K562 (cell line): ENCODE data around the gene HLF. TPM values are rescaled to one million over a fixed set of nuclear protein-coding genes. Genes with fewer than 3 reads are reported as not detected.

Source experiments
- ATAC-seq: fragments of 200-7000 bp; cut with Tn5 transposase; 3 replicates; pipeline ENCODE4 v1.9.1; 2020; ENCODE audit warnings: moderate library complexity
- BruUV-seq: library from RNA; stranded (reverse); fragments of 400-500 nt; replicated peaks from 2 replicates; lab custom pipeline; 2021; lab: Mats Ljungman, UMichigan
- CTCF ChIA-PET: fragments of 300-600 bp; formaldehyde crosslinking; extraction: SDS; loops from one replicate; lab custom pipeline; 2021; ENCODE audit warnings: low intra/inter-chr PET ratio; lab: Yijun Ruan, JAX
- POLR2A ChIA-PET: fragments of 300-600, 350-650 bp; sonication (Branson Sonifier 250); formaldehyde crosslinking; extraction: SDS; loops from one replicate; lab custom pipeline; 2021; ENCODE audit warnings: antibody characterized with exemption, inconsistent platforms; lab: Yijun Ruan, JAX
- DNase-seq, 4 experiments: peaks; one replicate each; pipeline versions ENCODE4 v3.0.0 to v3.0.0-alpha.2; 2011 to 2018; ENCODE audit warnings: low spot score in 3 of 4, mixed read lengths in 3 of 4; ENCODE audit errors: extremely low read depth in 1 of 4
- FAIRE-seq: peaks from 2 replicates; lab custom pipeline; 2011; peaks lifted over from hg19 to GRCh38; lab: Jason Lieb, UNC
- H2AFZ ChIP-seq: 2 replicates; pipeline ENCODE4 v1.6.0; 2011; ENCODE audit warnings: low read depth, low read length, control low read depth, inconsistent platforms
- H3K27ac ChIP-seq: fragments of 200-600 bp; 3 replicates; pipeline ENCODE4 v1.8.0; 2011; ENCODE audit warnings: low read depth, mild to moderate bottlenecking, control low read depth, inconsistent platforms, low read length, moderate library complexity, mixed read lengths; ENCODE audit errors: extremely low read depth
- H3K27me3 ChIP-seq, 2 experiments: fragments of 300-600 bp in 1 of 2; 2 replicates in 1 of 2; 3 replicates in 1 of 2; pipeline versions ENCODE4 v1.6.0 to v1.8.0; 2011; ENCODE audit warnings: inconsistent platforms in 2 of 2, low read length in 2 of 2, mild to moderate bottlenecking in 1 of 2, mixed read lengths in 1 of 2, moderate library complexity in 1 of 2; ENCODE audit not compliant: control insufficient read depth in 2 of 2, insufficient read depth in 2 of 2
- H3K36me3 ChIP-seq: fragments of 300-600 bp; 3 replicates; pipeline ENCODE4 v1.8.0; 2011; ENCODE audit warnings: mild to moderate bottlenecking, low read length, inconsistent platforms; ENCODE audit not compliant: control insufficient read depth, insufficient read depth
- H3K4me1 ChIP-seq, 2 experiments: fragments of 200-600 bp in 1 of 2; replicated peaks in 1 of 2; 2 replicates in 1 of 2; 3 replicates in 1 of 2; pipeline versions ENCODE4 v1.5.1 to v1.8.0; 2011; ENCODE audit warnings: inconsistent platforms in 2 of 2, low read length in 2 of 2, mild to moderate bottlenecking in 1 of 2, mixed read lengths in 1 of 2, moderate library complexity in 1 of 2; ENCODE audit not compliant: control insufficient read depth in 2 of 2, insufficient read depth in 2 of 2
- H3K4me2 ChIP-seq: 2 replicates; pipeline ENCODE4 v1.6.1; 2011; ENCODE audit warnings: low read length, control low read depth, inconsistent platforms, mixed read lengths; ENCODE audit not compliant: insufficient read depth
- H3K4me3 ChIP-seq: fragments of 200-600 bp; sonication (generic), shearing (Covaris generic); 2 replicates; pipeline ENCODE4 v1.5.1; 2016; ENCODE audit warnings: control low read depth, inconsistent platforms
- H3K79me2 ChIP-seq: fragments of 200-600 bp; 3 replicates; pipeline ENCODE4 v1.8.0; 2011; ENCODE audit warnings: low read length, inconsistent platforms; ENCODE audit not compliant: control insufficient read depth, insufficient read depth
- H3K9ac ChIP-seq, 2 experiments: 2 replicates each; pipeline versions ENCODE4 v1.6.0 to v1.6.1; 2011; ENCODE audit warnings: low read depth in 2 of 2, low read length in 2 of 2, control low read depth in 1 of 2, inconsistent platforms in 1 of 2, mild to moderate bottlenecking in 1 of 2, mixed read lengths in 1 of 2; ENCODE audit not compliant: insufficient read depth in 1 of 2
- H3K9me1 ChIP-seq: one replicate; pipeline ENCODE4 v1.6.0; 2011; ENCODE audit warnings: inconsistent platforms, mild to moderate bottlenecking, low read length, moderate library complexity; ENCODE audit not compliant: control insufficient read depth, insufficient read depth
- H3K9me3 ChIP-seq: replicated peaks from 2 replicates; pipeline ENCODE4 v1.5.1; 2011; ENCODE audit warnings: low read depth, low read length, inconsistent platforms; ENCODE audit not compliant: control insufficient read depth, insufficient read depth
- H4K20me1 ChIP-seq: replicated peaks from 2 replicates; pipeline ENCODE4 v1.6.1; 2011; ENCODE audit warnings: low read length, inconsistent platforms, mixed read lengths; ENCODE audit not compliant: control insufficient read depth, insufficient read depth
- ASH1L ChIP-seq: fragments of 450-650 bp; IDR thresholded peaks from 2 replicates; pipeline ENCODE4 v1.6.1; 2018; ENCODE audit warnings: borderline replicate concordance, mild to moderate bottlenecking, low read depth; ENCODE audit not compliant: partially characterized antibody
- CREB1 ChIP-seq, 2 experiments: sonication (generic) in 1 of 2; formaldehyde crosslinking in 1 of 2; IDR thresholded peaks; 2 replicates each; pipeline versions ENCODE4 v1.6.1 to v1.8.0; 2012 to 2022; ENCODE audit warnings: inconsistent platforms in 1 of 2, mild to moderate bottlenecking in 1 of 2, missing genetic modification reagents in 1 of 2, moderate library complexity in 1 of 2
- CSDE1 ChIP-seq, 2 experiments: fragments of 450-650 bp; IDR thresholded peaks; 2 replicates each; pipeline ENCODE4 v1.6.1; 2016; ENCODE audit warnings: mild to moderate bottlenecking in 1 of 2
- MCM2 ChIP-seq: fragments of 450-650 bp; IDR thresholded peaks from 2 replicates; pipeline ENCODE4 v1.6.1; 2017; ENCODE audit warnings: low read depth, mild to moderate bottlenecking
- PTBP1 ChIP-seq: fragments of 200-400 bp; formaldehyde crosslinking; IDR thresholded peaks from 2 replicates; pipeline ENCODE4 v1.6.1; 2017; ENCODE audit warnings: low read depth, low read length
- ZEB2 ChIP-seq: fragments of 450-650 bp; IDR thresholded peaks from 2 replicates; pipeline ENCODE4 v1.6.1; 2016
- WGBS: fragments of 100-300 bp; shearing (Covaris generic); methylation state at CpG from one replicate; pipeline ENCODE4 v1.1.6; 2016; ENCODE audit warnings: low coverage, mixed read lengths; ENCODE audit not compliant: insufficient coverage; ENCODE audit errors: missing lambda C conversion rate; 5-methylcytosine and 5-hydroxymethylcytosine counted together
- in situ Hi-C: fragments of 300-500 bp; cut with MboI; formaldehyde crosslinking; loops from 4 replicates; pipeline ENCODE4 v1.15.0; 2018; ENCODE audit warnings: inconsistent platforms, mixed read lengths
- intact Hi-C: fragments of 100-400 bp; cut with micrococcal nuclease; formaldehyde crosslinking; loops from 2 replicates; pipeline ENCODE4 v1.14.2; 2022
- polyA plus RNA-seq, 8 experiments: library from polyadenylated mRNA; depleted of rRNA in 4 of 8; stranded (reverse) in 5 of 8; unstranded in 3 of 8; fragments of >200 nt; fragmentation: Nextera tagmentation in 2 of 8; fragmentation: Illumina TruSeq in 1 of 8; extraction: Ambion mirVana in 2 of 8; extraction: Trizol in 1 of 8; gene quantifications; 2 replicates each; pipeline versions ENCODE4 v1.2.1 to v1.2.3, GENCODE V29; 2011 to 2014; ENCODE audit warnings: inconsistent platforms in 1 of 8, missing spikeins in 1 of 8
- total RNA-seq, 7 experiments: library from RNA; depleted of rRNA in 6 of 7; stranded (reverse); fragments of >200 nt in 6 of 7; fragmentation: Illumina TruSeq in 2 of 7; extraction: Trizol in 2 of 7; gene quantifications; 2 replicates each; pipeline versions ENCODE4 v1.2.1 to v1.2.3, GENCODE V29; 2011 to 2021; ENCODE audit warnings: low replicate concordance in 1 of 7

Gene HLF
- total and polyA plus RNA-seq, 9 of the 15 experiments (the other 6 are each of a cell fraction or from before 2014, with no cell fraction given) = 0.03 to 0.24 (median 0.09) TPM

DNA sequence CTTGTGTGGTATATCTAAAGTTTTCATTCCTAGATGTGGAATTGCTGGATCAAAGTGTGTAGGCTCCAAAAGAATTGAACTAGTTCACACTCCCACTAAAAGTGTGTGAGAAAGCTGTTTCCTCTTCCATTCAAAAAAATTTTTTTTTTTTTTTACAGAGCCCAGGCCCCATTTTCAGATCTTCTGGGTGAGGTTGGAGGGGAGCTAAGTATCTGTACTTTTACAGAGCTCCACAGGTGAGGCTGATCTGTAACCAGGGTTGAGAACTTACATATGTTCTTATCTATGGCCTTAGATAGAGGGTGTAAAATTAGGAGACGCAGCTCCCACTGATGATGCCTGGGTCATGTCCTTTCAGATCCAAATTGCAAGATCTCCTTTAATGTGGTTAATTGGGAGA, 31.9 kb downstream of the HLF start:
- TF ChIP-seq CREB1 (IDR thresholded peaks at IDR 0.05) (no peak), CREB1 (CRISPR knock-in tag; IDR thresholded peaks at IDR 0.05) (no peak), ZEB2 (no peak), CSDE1 (IDR thresholded peaks at IDR 0.05) (no peak), PTBP1 (no peak), MCM2 (no peak), ASH1L (no peak)
- TF ChIP-seq, all 486 proteins: peak for 0
- Histone ChIP-seq H3K27me3 (peaks cover 0 to 4% of the 10 kb centered on the region in 2 experiments; a peak in 2 of 5 replicates), H3K4me3 (no peak overlapping the region), H3K9ac (no peak overlapping the region), H2AFZ (no peak overlapping the region), H3K4me2 (no peak overlapping the region), H4K20me1 (no peaks in the 10 kb centered on the region), H3K9me3 (no peaks in the 10 kb centered on the region), H3K79me2 (no peaks in the 10 kb centered on the region), H3K9me1 (no peaks in the 10 kb centered on the region), H3K36me3 (no peaks in the 10 kb centered on the region), H3K4me1 (peaks cover 0 to 2% of the 10 kb centered on the region in 2 experiments; a peak in 1 of 5 replicates), H3K27ac (no peak overlapping the region)
- FAIRE-seq (no peak), ATAC-seq (no peak), DNase-seq (no peak)
- BruUV-seq = no TSS peak
- POLR2A ChIA-PET = interaction anchor here (1.1 kb wide), 2 partner anchors 15 to 421 kb away, joined by 3 to 4 read pairs; no protein-coding TSS in a partner anchor
- intact Hi-C loops = loop anchor here (2.0 to 5.0 kb wide), 2 partner anchors 244 to 304 kb away; no protein-coding TSS in a partner anchor
- in situ Hi-C loops = no loop called here
- CTCF ChIA-PET = interaction anchor here (0.6 to 1.0 kb wide), 2 partner anchors 303 to 1449 kb away, joined by 4 to 7 read pairs; no protein-coding TSS in a partner anchor
- WGBS = 15% methylated on average over 1 of the region's 1 CpG
